ENCODE data around the gene FAAP24. TPM values are rescaled to one million over a fixed set of nuclear protein-coding genes. Genes with fewer than 3 reads are reported as not detected.

Gene FAAP24
- total and polyA plus RNA-seq, 2 donors (not counting 3 experiments of a cell fraction or from before 2014, with no cell fraction given): 2.0 to 4.4 TPM

- TF ChIP-seq, protein P1, sequence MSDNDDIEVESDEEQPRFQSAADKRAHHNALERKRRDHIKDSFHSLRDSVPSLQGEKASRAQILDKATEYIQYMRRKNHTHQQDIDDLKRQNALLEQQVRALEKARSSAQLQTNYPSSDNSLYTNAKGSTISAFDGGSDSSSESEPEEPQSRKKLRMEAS (IDR thresholded peaks at IDR 0.05; ENCODE audit: insufficient read depth, insufficient read length): no peak
- no peak for TF ChIP-seq FOS (IDR thresholded peaks at IDR 0.05; ENCODE audit: borderline replicate concordance, insufficient read depth, low read length)
- TF ChIP-seq EZH2 (IDR thresholded peaks at IDR 0.05; ENCODE audit: borderline replicate concordance, low read depth, low read length, severe bottlenecking): no peak
- TF ChIP-seq POLR2A (IDR thresholded peaks at IDR 0.05; ENCODE audit: low read depth, low read length): no peak
- no peak overlapping the region for H3K4me3 ChIP-seq (replicated peaks in 1 of 3; ENCODE audit: insufficient read depth in 1 of 3, low read depth in 1 of 3, low read length in 3 of 3)
- FAIRE-seq (no peak), DNase-seq (ENCODE audit: low read depth, low spot score) (no peak)
- no peak overlapping the region for H2AFZ ChIP-seq (ENCODE audit: low read depth, low read length)
- no peaks in the 10 kb centered on the region for H3K9me3 ChIP-seq (replicated peaks; ENCODE audit: control insufficient read depth, insufficient read depth, low read length)
- dilution Hi-C loops (cut with MboI; ENCODE audit: extremely low pct_ligation_motif_present, low sequenced_read_pairs): no loop called here
- no peak overlapping the region for H3K4me2 ChIP-seq (ENCODE audit: insufficient read depth, low read length)
- no peaks in the 10 kb centered on the region for H3K27me3 ChIP-seq (ENCODE audit: control insufficient read depth in 2 of 2, insufficient read depth in 2 of 2, low read length in 2 of 2)
- ChIA-PET POLR2A (no interaction called here), CTCF (no interaction called here)
- H3K79me2 ChIP-seq (ENCODE audit: control insufficient read depth, insufficient read depth, low read length): peaks cover 33% of the 10 kb centered on the region
- no peak overlapping the region for H3K9ac ChIP-seq (replicated peaks; ENCODE audit: extremely low read depth, insufficient read depth, low read length)
- peaks cover 0 to 13% of the 10 kb centered on the region in 2 experiments for H3K36me3 ChIP-seq (ENCODE audit: control insufficient read depth in 2 of 2, extremely low read depth in 1 of 2, insufficient read depth in 2 of 2, low read length in 2 of 2)
- BruUV-seq (replicated peaks): no TSS peak
- H4K20me1 ChIP-seq (replicated peaks; ENCODE audit: control insufficient read depth, extremely low read depth, insufficient read depth, low read length): no peaks in the 10 kb centered on the region
- H3K9me1 ChIP-seq (replicated peaks; ENCODE audit: control insufficient read depth, extremely low read depth, insufficient read depth, low read length): no peaks in the 10 kb centered on the region
- intact Hi-C loops (cut with micrococcal nuclease): no loop called here
- H3K27ac ChIP-seq (ENCODE audit: insufficient read depth, low read depth, low read length): no peak overlapping the region
- H3K4me1 ChIP-seq (ENCODE audit: control insufficient read depth, extremely low read depth, insufficient read depth, low read length): peaks cover 10% of the 10 kb centered on the region
Observed at GRCh38 chr19:32969549-32969948, 2.5 kb upstream of the FAAP24 start.

DNA sequence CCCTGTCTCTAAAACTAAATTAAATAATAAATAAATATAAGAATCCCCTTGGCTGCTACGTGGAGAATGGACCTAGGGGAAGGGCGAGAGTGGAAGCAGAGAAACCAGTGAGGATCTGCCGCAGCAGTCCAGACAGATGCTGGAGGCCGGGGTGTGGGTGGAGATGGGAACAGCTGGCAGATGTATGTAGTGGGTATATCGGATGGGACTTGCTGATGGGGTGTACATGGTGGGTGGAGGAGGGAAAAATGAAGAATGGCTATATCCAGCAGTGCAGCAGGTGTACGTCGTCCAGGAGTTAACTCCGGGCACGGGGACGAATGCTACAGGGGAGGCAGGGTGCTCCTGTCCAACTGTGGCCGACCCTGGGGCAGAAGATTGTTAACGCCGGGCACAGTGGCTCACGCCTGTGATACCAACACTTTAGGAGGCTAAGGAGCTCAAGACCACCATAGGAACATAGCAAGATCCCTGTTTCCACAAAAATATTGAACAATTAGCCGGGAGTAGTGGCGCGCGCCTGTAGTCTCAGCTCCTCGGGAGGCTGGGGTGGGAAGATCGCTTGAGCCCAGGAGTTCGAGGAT, 938 bp upstream of the FAAP24 start:
- TSS peak; percentile 66 for BruUV-seq (replicated peaks)
- ChIA-PET POLR2A (interaction anchor here (0.7 kb wide), 1 partner anchor 38 kb away, joined by 3 read pairs; no protein-coding TSS in a partner anchor), CTCF (interaction anchor here (0.9 to 1.5 kb wide), 2 partner anchors 148 to 213 kb away, joined by 4 to 7 read pairs; no protein-coding TSS in a partner anchor)
- Histone ChIP-seq H3K36me3 (ENCODE audit: control insufficient read depth in 2 of 2, extremely low read depth in 1 of 2, insufficient read depth in 2 of 2, low read length in 2 of 2) (peaks cover 0 to 9% of the 10 kb centered on the region in 2 experiments), H3K4me1 (ENCODE audit: control insufficient read depth, extremely low read depth, insufficient read depth, low read length) (peaks cover 10% of the 10 kb centered on the region), H3K9ac (replicated peaks; ENCODE audit: extremely low read depth, insufficient read depth, low read length) (peak overlapping the region; percentile 16), H3K4me2 (ENCODE audit: insufficient read depth, low read length) (peak overlapping the region; percentile 51), H2AFZ (ENCODE audit: low read depth, low read length) (peak overlapping the region; percentile 85), H3K27ac (ENCODE audit: insufficient read depth, low read depth, low read length) (no peak overlapping the region), H3K4me3 (replicated peaks in 1 of 3; ENCODE audit: insufficient read depth in 1 of 3, low read depth in 1 of 3, low read length in 3 of 3) (peak overlapping the region; percentile 61 to 97 (median 88)), H3K79me2 (ENCODE audit: control insufficient read depth, insufficient read depth, low read length) (peaks cover 33% of the 10 kb centered on the region), H3K27me3 (ENCODE audit: control insufficient read depth in 2 of 2, insufficient read depth in 2 of 2, low read length in 2 of 2) (no peaks in the 10 kb centered on the region), H4K20me1 (replicated peaks; ENCODE audit: control insufficient read depth, extremely low read depth, insufficient read depth, low read length) (no peaks in the 10 kb centered on the region), H3K9me3 (replicated peaks; ENCODE audit: control insufficient read depth, insufficient read depth, low read length) (no peaks in the 10 kb centered on the region), H3K9me1 (replicated peaks; ENCODE audit: control insufficient read depth, extremely low read depth, insufficient read depth, low read length) (no peaks in the 10 kb centered on the region)
- intact Hi-C loops (cut with micrococcal nuclease) (loop anchor here (5.0 to 10.0 kb wide), 3 partner anchors 114 to 406 kb away; partner anchors contain the start of genes ANKRD27, GPATCH1 and RGS9BP), dilution Hi-C loops (cut with MboI; ENCODE audit: extremely low pct_ligation_motif_present, low sequenced_read_pairs) (no loop called here)
- FAIRE-seq: no peak
- no peak for TF ChIP-seq MYC (IDR thresholded peaks at IDR 0.05; ENCODE audit: low read depth, low read length)
- TF ChIP-seq POLR2AphosphoS5 (IDR thresholded peaks at IDR 0.05; ENCODE audit: insufficient read depth, low read depth, low read length): no peak
- DNase-seq (ENCODE audit: low read depth, low spot score): no peak

Data from endothelial cell of umbilical vein (primary cell).